OCI-LY3 (cell line): Measurements from ENCODE around the gene TRAPPC12.

Experiments
- EZH2phosphoT487 ChIP-seq: fragments of 200-600 bp; shearing (Covaris generic); IDR thresholded peaks from 2 replicates; pipeline ENCODE4 v1.6.1; 2018; ENCODE audit warnings: antibody characterized with exemption, mixed run types, low read depth
- TF ChIP-seq, protein P1 (sequence below): fragments of 200-600, 300-600 bp; sonication (generic); IDR thresholded peaks from 2 replicates; pipeline ENCODE4 v1.5.1; 2014; ENCODE audit warnings: antibody characterized with exemption, low read length, low read depth

DNA sequence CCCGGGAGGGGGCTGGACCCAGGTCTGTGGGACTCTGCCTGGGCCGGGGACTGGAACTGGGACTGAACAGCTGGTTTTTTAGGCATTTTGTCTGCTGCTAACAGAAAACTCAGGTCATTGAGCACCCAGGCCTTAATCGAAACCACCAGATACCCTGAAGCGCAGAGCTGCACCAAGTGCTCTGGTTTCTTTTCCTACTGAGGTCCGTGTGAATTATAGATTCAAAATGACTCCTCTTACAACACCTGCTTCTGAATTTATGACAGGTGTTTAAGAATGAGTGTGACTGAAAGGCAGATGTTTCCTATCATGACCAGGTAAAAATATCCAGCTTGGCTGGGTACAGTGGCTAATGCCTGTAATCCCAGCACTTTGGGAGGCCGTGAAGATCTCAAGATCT is 47.8 kb downstream of the TRAPPC12 start:
- TF ChIP-seq, protein P1, sequence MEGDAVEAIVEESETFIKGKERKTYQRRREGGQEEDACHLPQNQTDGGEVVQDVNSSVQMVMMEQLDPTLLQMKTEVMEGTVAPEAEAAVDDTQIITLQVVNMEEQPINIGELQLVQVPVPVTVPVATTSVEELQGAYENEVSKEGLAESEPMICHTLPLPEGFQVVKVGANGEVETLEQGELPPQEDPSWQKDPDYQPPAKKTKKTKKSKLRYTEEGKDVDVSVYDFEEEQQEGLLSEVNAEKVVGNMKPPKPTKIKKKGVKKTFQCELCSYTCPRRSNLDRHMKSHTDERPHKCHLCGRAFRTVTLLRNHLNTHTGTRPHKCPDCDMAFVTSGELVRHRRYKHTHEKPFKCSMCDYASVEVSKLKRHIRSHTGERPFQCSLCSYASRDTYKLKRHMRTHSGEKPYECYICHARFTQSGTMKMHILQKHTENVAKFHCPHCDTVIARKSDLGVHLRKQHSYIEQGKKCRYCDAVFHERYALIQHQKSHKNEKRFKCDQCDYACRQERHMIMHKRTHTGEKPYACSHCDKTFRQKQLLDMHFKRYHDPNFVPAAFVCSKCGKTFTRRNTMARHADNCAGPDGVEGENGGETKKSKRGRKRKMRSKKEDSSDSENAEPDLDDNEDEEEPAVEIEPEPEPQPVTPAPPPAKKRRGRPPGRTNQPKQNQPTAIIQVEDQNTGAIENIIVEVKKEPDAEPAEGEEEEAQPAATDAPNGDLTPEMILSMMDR = no peak
- no peak for TF ChIP-seq EZH2phosphoT487
